Measurements from ENCODE around the gene WDR45B.

Gene WDR45B

DNA sequence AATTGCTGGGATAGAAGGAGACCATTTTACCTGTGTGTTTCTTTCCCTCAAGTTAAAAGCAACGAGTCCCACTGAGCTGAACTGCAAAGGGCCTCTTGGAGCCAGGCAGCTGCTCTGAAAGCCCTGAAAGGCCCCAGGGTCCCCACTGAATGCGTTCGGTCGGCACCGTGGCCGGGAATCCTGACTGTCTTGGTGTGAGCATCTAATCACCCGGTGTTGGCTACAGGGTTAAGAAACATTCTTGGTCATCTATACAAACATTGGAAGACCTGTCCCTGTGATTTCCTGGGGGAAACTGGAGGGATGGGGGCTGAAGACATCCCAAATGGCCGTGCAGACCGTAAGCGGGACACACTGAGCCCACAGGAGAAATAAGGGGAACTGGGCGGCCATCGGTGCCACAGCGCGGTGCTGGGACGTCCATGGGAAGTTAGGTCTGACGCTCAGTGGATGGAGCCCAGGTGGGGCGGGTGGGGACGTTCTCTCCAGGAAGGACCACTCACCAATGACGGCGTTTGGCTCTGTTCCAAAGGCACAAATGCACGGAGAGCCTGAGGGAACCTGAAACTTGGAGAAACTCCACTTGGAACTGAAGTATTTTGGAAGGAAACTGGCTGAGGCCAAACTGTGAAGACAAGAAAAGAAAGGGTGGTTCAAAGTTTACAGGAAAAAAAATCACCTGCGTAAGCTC is 32.1 kb downstream of the WDR45B start:
- no peak for DNase-seq (ENCODE audit: low read depth)
- no peak overlapping the region for H3K4me3 ChIP-seq (ENCODE audit: low read length)
- TF ChIP-seq CTCF (IDR thresholded peaks at IDR 0.05; ENCODE audit: insufficient read depth, low read depth, low read length, missing control alignments) = no peak

- no peak for DNase-seq (ENCODE audit: low read depth)
- TF ChIP-seq CTCF (IDR thresholded peaks at IDR 0.05; ENCODE audit: insufficient read depth, low read depth, low read length, missing control alignments) = no peak
- no peak overlapping the region for H3K4me3 ChIP-seq (ENCODE audit: low read length)
Observed at GRCh38 chr17:82615084-82616020, 32.9 kb downstream of the WDR45B start.

DNA sequence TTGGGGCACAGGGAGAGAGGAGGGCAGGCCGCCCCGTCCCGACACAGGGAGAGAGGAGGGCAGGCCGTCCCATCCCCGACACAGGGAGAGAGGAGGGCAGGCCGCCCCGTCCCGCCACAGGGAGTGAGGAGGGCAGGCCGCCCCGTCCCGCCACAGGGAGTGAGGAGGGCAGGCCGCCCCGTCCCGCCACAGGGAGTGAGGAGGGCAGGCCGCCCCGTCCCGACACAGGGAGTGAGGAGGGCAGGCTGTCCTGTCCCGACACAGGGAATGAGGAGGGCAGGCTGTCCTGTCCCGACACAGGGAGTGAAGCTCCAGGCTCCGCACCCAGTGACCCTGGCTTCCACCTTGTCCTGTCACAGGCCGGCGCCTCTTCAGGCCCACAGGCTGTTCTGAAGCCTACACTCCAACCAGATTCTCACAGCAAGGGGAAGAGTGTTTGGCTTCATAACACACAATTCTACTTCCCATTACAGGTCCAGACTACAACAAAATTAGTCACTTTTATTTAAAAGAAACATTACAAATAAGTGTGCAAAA is 34.1 kb downstream of the WDR45B start:
- no peak overlapping the region for H3K4me3 ChIP-seq (ENCODE audit: low read length)
- no peak for TF ChIP-seq CTCF (IDR thresholded peaks at IDR 0.05; ENCODE audit: insufficient read depth, low read depth, low read length, missing control alignments)
- no peak for DNase-seq (ENCODE audit: low read depth)

- no peak for TF ChIP-seq CTCF (IDR thresholded peaks at IDR 0.05; ENCODE audit: insufficient read depth, low read depth, low read length, missing control alignments)
- no peak overlapping the region for H3K4me3 ChIP-seq (ENCODE audit: low read length)
- peak; percentile 66 for DNase-seq (ENCODE audit: low read depth)
Observed at GRCh38 chr17:82613283-82614094, 34.8 kb downstream of the WDR45B start.

GRCh38 chr17:82611140-82612058 is 36.8 kb downstream of the WDR45B start:
- DNase-seq (ENCODE audit: low read depth) = peak; percentile 55
- no peak for TF ChIP-seq CTCF (IDR thresholded peaks at IDR 0.05; ENCODE audit: insufficient read depth, low read depth, low read length, missing control alignments)
- no peak overlapping the region for H3K4me3 ChIP-seq (ENCODE audit: low read length)

- DNase-seq (ENCODE audit: low read depth) = no peak
- no peak overlapping the region for H3K4me3 ChIP-seq (ENCODE audit: low read length)
- TF ChIP-seq CTCF (IDR thresholded peaks at IDR 0.05; ENCODE audit: insufficient read depth, low read depth, low read length, missing control alignments) = no peak
Observed at GRCh38 chr17:82609655-82610054, 38.6 kb downstream of the WDR45B start.
